ENCODE results near the gene ABCA7.
"Not testable (repeated sequence)": the region's sequence is repeated elsewhere in the genome, so short reads cannot be mapped to it uniquely, and the experiment has no call there.

The ABCA7 gene

GRCh38 chr19:1105873-1106840, 66.2 kb downstream of the ABCA7 start:
- DNase-seq (ENCODE audit: low spot score) = no peak

GRCh38 chr19:1106841-1107660, 67.1 kb downstream of the ABCA7 start:
- DNase-seq (ENCODE audit: low spot score) = no peak

- no peak for DNase-seq (ENCODE audit: low spot score)
These were observed 67.9 kb downstream of the ABCA7 start for GRCh38 chr19:1107661-1108261.

GRCh38 chr19:1108291-1109031, 68.6 kb downstream of the ABCA7 start:
- no peak for DNase-seq (ENCODE audit: low spot score)

- DNase-seq (ENCODE audit: low spot score) = no peak
These were observed 69.2 kb downstream of the ABCA7 start for GRCh38 chr19:1109032-1109551.

- DNase-seq (ENCODE audit: low spot score) = no peak
These were observed 70.1 kb downstream of the ABCA7 start for GRCh38 chr19:1109697-1110671.

- DNase-seq (ENCODE audit: low spot score) = no peak
These were observed 71.1 kb downstream of the ABCA7 start for GRCh38 chr19:1110809-1111640.

GRCh38 chr19:1111641-1112267, 71.8 kb downstream of the ABCA7 start:
- no peak for DNase-seq (ENCODE audit: low spot score)

GRCh38 chr19:1112268-1113029, 72.5 kb downstream of the ABCA7 start:
- DNase-seq (ENCODE audit: low spot score) = no peak

GRCh38 chr19:1113030-1113985, 73.4 kb downstream of the ABCA7 start:
- DNase-seq (ENCODE audit: low spot score) = peak; percentile 97

- no peak for DNase-seq (ENCODE audit: low spot score)
These were observed 74.1 kb downstream of the ABCA7 start for GRCh38 chr19:1113986-1114483.

- DNase-seq (ENCODE audit: low spot score) = not testable (repeated sequence)
These were observed 74.8 kb downstream of the ABCA7 start for GRCh38 chr19:1114728-1115127.

Data from Ammon's horn (tissue), 1 donor.